Left ventricle myocardium inferior (tissue), 1 donor: ENCODE measurements around the gene SORCS2. TPM values are rescaled to one million over a fixed set of nuclear protein-coding genes. Genes with fewer than 3 reads are reported as not detected.

Source experiments
- DNase-seq: peaks from one replicate; pipeline ENCODE4 v3.0.0-alpha.2; 2020
- H3K27ac ChIP-seq: fragments of 200-600 bp; replicated peaks from 2 replicates; pipeline ENCODE4 v1.8.0; 2021
- H3K27me3 ChIP-seq: fragments of 200-600 bp; 2 replicates; pipeline ENCODE4 v1.8.0; 2021; ENCODE audit warnings: low read depth
- H3K36me3 ChIP-seq: fragments of 200-600 bp; 2 replicates; pipeline ENCODE4 v1.8.0; 2021
- H3K4me1 ChIP-seq: fragments of 200-600 bp; 2 replicates; pipeline ENCODE4 v1.8.0; 2021
- H3K4me3 ChIP-seq: fragments of 200-600 bp; 2 replicates; pipeline ENCODE4 v1.8.0; 2021; ENCODE audit warnings: mild to moderate bottlenecking, moderate library complexity
- H3K9me3 ChIP-seq: fragments of 200-600 bp; replicated peaks from 2 replicates; pipeline ENCODE4 v1.8.0; 2021
- CTCF ChIP-seq: fragments of 200-600 bp; IDR thresholded peaks from 2 replicates; pipeline ENCODE4 v1.8.0; 2021; ENCODE audit warnings: antibody characterized with exemption, mild to moderate bottlenecking, borderline replicate concordance
- intact Hi-C: fragments of 100-400 bp; cut with micrococcal nuclease; formaldehyde crosslinking; loops from one replicate; pipeline ENCODE4 v1.11.0; 2022
- total RNA-seq: library from RNA; stranded (reverse); fragmentation: NEBNext Ultra II Directional; extraction: Animal tissue kit (Norgen Biotek cat#: 25700); gene quantifications from one replicate; pipeline ENCODE4 v1.2.1, GENCODE V29; 2021
- donor health status: DM: no; HTN: yes; CAD: no; lungs with severe emphysema.

Gene SORCS2
- total RNA-seq, 1 donor from 2014 or later = 1.2 TPM

GRCh38 chr4:7350396-7350795 is 158.1 kb downstream of the SORCS2 start:
- intact Hi-C loops = no loop called here

GRCh38 chr4:7351014-7351413 is 158.7 kb downstream of the SORCS2 start:
- no peak overlapping the region for H3K27ac ChIP-seq
- peaks cover 12% of the 10 kb centered on the region for H3K9me3 ChIP-seq
- intact Hi-C loops = no loop called here
- H3K4me3 ChIP-seq = no peak overlapping the region
- H3K4me1 ChIP-seq = no peaks in the 10 kb centered on the region
- TF ChIP-seq CTCF = no peak
- H3K27me3 ChIP-seq = no peaks in the 10 kb centered on the region
- H3K36me3 ChIP-seq = no peaks in the 10 kb centered on the region
- peak; percentile 3 for DNase-seq

More at GRCh38 chr4:7350396-7350795, 158.1 kb downstream of the SORCS2 start:
- peaks cover 18% of the 10 kb centered on the region for H3K9me3 ChIP-seq
- no peak for TF ChIP-seq CTCF
- H3K36me3 ChIP-seq = no peaks in the 10 kb centered on the region
- no peak overlapping the region for H3K4me3 ChIP-seq
- peak; percentile 10 for DNase-seq
- H3K4me1 ChIP-seq = no peaks in the 10 kb centered on the region
- no peak overlapping the region for H3K27ac ChIP-seq
- no peaks in the 10 kb centered on the region for H3K27me3 ChIP-seq

- H3K9me3 ChIP-seq = no peaks in the 10 kb centered on the region
- no peaks in the 10 kb centered on the region for H3K27me3 ChIP-seq
- no peak for TF ChIP-seq CTCF
- H3K27ac ChIP-seq = no peak overlapping the region
- H3K36me3 ChIP-seq = no peaks in the 10 kb centered on the region
- DNase-seq = no peak
- peaks cover 11% of the 10 kb centered on the region for H3K4me1 ChIP-seq
- intact Hi-C loops = no loop called here
- no peak overlapping the region for H3K4me3 ChIP-seq
These were observed 160.1 kb downstream of the SORCS2 start for GRCh38 chr4:7352486-7352885.

GRCh38 chr4:7353046-7353790 is 160.9 kb downstream of the SORCS2 start:
- no peak for DNase-seq
- Histone ChIP-seq H3K27ac (no peak overlapping the region), H3K27me3 (no peaks in the 10 kb centered on the region), H3K9me3 (no peaks in the 10 kb centered on the region), H3K36me3 (no peaks in the 10 kb centered on the region), H3K4me1 (peaks cover 18% of the 10 kb centered on the region), H3K4me3 (no peak overlapping the region)
- intact Hi-C loops = no loop called here
- no peak for TF ChIP-seq CTCF

GRCh38 chr4:7353846-7354610 is 161.7 kb downstream of the SORCS2 start:
- no peak for DNase-seq
- Histone ChIP-seq H3K9me3 (no peaks in the 10 kb centered on the region), H3K4me3 (no peak overlapping the region), H3K36me3 (no peaks in the 10 kb centered on the region), H3K4me1 (peaks cover 23% of the 10 kb centered on the region), H3K27me3 (no peaks in the 10 kb centered on the region), H3K27ac (no peak overlapping the region)
- intact Hi-C loops = no loop called here
- TF ChIP-seq CTCF = no peak
